ENCODE data around the gene LGALS8.

Gene LGALS8

DNA sequence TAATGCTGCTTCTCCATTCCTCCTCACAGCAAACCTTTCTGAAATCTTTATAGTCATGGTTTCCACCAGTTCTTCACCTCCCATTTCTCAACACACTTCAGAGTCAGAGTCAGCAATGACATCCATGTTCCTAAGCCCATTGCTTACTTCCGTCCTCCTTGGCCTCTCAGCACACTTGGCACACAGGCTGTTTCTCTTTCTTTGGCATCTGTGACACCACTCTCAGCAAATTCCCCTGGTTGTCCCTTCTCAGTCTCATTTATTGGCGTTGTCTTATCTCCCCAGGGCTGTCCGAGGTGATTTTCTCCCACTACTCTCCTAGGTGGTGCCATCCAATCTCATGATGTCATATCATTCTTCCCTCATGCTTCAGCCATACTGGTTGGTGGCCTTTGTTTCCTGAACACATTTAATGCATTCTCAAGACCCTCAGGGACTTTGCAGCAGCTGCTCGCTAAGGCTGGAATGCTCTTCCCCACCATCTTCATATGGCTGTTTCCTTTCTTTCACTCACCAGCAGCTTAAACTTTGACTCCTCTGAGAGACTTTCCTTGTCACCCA, 3.3 kb upstream of the LGALS8 start:
- TF ChIP-seq, protein P1, sequence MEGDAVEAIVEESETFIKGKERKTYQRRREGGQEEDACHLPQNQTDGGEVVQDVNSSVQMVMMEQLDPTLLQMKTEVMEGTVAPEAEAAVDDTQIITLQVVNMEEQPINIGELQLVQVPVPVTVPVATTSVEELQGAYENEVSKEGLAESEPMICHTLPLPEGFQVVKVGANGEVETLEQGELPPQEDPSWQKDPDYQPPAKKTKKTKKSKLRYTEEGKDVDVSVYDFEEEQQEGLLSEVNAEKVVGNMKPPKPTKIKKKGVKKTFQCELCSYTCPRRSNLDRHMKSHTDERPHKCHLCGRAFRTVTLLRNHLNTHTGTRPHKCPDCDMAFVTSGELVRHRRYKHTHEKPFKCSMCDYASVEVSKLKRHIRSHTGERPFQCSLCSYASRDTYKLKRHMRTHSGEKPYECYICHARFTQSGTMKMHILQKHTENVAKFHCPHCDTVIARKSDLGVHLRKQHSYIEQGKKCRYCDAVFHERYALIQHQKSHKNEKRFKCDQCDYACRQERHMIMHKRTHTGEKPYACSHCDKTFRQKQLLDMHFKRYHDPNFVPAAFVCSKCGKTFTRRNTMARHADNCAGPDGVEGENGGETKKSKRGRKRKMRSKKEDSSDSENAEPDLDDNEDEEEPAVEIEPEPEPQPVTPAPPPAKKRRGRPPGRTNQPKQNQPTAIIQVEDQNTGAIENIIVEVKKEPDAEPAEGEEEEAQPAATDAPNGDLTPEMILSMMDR (IDR thresholded peaks at IDR 0.05; ENCODE audit: insufficient read depth, missing control alignments), result no peak
- no peak for DNase-seq (ENCODE audit: insufficient read length, low spot score)
- FAIRE-seq, result no peak

DNA sequence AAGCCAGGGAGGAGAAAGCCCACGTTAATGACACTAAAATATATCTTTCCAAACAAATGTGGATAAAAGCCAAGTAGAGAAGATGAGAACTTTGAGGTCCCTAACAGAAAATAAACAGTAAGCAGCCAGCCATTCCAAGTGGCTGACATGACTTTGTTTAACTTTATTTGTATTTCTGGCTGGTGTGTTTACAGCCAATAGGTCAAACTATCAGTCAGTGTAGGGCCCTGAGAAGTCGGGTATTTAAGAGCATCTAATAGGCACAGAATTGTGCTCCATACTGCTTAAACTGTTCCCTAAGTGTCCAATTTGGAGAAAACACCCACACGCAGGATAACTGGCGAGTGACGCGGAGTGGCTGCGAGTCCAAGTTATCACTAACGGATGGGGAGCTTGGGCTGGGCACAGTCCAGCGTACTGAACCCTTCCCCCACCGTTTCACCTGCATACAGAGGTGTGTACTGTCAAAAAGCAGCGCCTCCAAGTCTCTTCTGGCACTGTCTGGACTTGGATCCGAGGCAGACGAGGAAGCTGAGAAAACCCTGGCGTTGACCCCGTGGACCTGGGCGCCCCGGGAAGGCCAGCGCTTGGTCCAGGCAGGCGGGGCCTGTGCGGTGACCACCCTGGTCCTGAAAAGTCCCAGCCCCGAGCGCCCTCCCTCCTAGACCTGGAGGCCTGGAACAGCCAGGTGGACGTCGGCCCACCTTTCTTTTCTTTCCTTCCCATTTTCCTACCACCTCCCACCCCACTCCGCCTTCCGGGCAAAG, 662 bp upstream of the LGALS8 start:
- FAIRE-seq (no peak), DNase-seq (ENCODE audit: insufficient read length, low spot score) (no peak)
- TF ChIP-seq, protein P1 (IDR thresholded peaks at IDR 0.05; ENCODE audit: insufficient read depth, missing control alignments), result no peak

- TF ChIP-seq, protein P1 (IDR thresholded peaks at IDR 0.05; ENCODE audit: insufficient read depth, missing control alignments), result no peak
- FAIRE-seq, result no peak
- peak; percentile 34 for DNase-seq (ENCODE audit: insufficient read length, low spot score)
Observed at GRCh38 chr1:236524142-236524894, 536 bp downstream of the LGALS8 start.

DNA sequence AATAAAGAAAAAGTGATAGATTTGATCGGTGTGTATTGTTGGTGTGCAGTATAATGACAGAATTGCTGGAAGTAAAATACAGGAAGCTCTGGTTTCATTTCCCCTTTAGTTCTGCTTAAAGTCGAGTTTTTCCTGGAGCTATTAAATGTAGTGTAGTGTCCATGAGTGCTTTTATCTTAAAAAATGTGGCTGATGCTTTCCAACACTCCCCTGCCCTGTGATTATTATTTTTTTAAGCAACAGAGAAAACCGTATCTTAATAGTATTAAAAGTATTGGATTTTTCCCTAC, 1.1 kb downstream of the LGALS8 start:
- DNase-seq (ENCODE audit: insufficient read length, low spot score) (no peak), FAIRE-seq (no peak)
- TF ChIP-seq, protein P1 (IDR thresholded peaks at IDR 0.05; ENCODE audit: insufficient read depth, missing control alignments), result no peak

- FAIRE-seq, result no peak
Observed at GRCh38 chr1:236526079-236526478, 2.3 kb downstream of the LGALS8 start.

DNA sequence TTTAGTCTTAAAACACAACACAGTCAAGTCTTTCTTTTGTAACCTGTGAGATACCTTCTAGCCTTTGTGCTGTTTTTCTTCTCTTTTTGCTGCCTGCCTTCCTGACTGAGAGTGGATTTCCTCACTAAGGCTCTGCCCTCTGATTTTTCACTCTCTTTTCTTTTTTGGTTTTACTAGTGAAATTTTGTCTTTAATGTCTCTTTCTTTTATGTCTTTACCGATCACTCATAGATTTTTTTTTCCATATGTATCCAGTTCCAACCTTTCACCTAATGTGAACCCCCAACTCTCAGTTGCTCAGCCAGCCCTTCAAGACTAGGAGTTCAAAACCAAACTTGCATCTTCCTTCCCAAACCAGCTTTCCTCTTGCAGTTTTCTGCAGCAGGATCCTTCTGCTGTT, 6.5 kb downstream of the LGALS8 start:
- no peak for FAIRE-seq
- TF ChIP-seq, protein P1 (IDR thresholded peaks at IDR 0.05; ENCODE audit: insufficient read depth, missing control alignments), result no peak
- DNase-seq (ENCODE audit: insufficient read length, low spot score), result no peak

More at GRCh38 chr1:236526079-236526478, 2.3 kb downstream of the LGALS8 start:
- TF ChIP-seq, protein P1 (IDR thresholded peaks at IDR 0.05; ENCODE audit: insufficient read depth, missing control alignments), result no peak
- DNase-seq (ENCODE audit: insufficient read length, low spot score), result no peak

DNA sequence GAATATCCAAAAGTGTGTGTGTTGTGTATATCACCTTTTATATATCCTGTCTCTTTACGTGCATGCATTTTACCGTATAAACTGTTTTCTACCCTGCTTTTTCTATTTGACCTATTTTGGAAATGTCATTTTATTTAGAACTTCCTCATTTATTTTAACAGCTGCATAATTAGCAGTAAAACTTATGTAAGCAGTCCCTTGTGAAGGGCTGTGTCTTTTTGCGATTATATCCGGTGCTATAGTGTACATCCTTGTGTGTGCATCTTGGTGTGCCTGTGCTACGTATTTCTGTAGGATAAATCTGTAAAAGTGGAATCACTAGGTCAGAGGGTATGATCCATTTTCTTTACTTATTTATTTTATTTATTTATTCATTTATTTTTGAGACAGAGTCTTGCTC, 7.2 kb downstream of the LGALS8 start:
- no peak for DNase-seq (ENCODE audit: insufficient read length, low spot score)
- no peak for FAIRE-seq
- TF ChIP-seq, protein P1 (IDR thresholded peaks at IDR 0.05; ENCODE audit: insufficient read depth, missing control alignments), result no peak

Measured in D721Med (cell line).